Loucy (cell line): ENCODE measurements around the gene HIRA.

Experiments
- H2AFZ ChIP-seq: fragments of 200-600 bp; sonication (generic); 2 replicates; pipeline ENCODE4 v1.6.0; 2016; ENCODE audit warnings: antibody characterized with exemption, mild to moderate bottlenecking, low read length, moderate library complexity
- H3F3A ChIP-seq: fragments of 200-600 bp; 2 replicates; pipeline ENCODE4 v1.6.0; 2016; ENCODE audit warnings: antibody characterized with exemption, low read depth, mild to moderate bottlenecking
- H3K27me3 ChIP-seq: fragments of 200-600 bp; sonication (generic); 2 replicates; pipeline ENCODE4 v1.6.1; 2014; ENCODE audit warnings: low read length, mild to moderate bottlenecking; ENCODE audit not compliant: insufficient read depth, poor library complexity, severe bottlenecking
- H3K36me3 ChIP-seq: fragments of 200-600 bp; sonication (generic); 2 replicates; pipeline ENCODE4 v1.6.1; 2016; ENCODE audit warnings: low read length; ENCODE audit not compliant: insufficient read depth
- H3K4me1 ChIP-seq: fragments of 200-600 bp; sonication (generic); 2 replicates; pipeline ENCODE4 v1.5.1; 2014; ENCODE audit warnings: low read length, mild to moderate bottlenecking; ENCODE audit not compliant: insufficient read depth, poor library complexity, severe bottlenecking
- H3K4me2 ChIP-seq: fragments of 200-600 bp; sonication (generic); 2 replicates; pipeline ENCODE4 v1.6.0; 2014; ENCODE audit warnings: antibody characterized with exemption, low read length, low read depth, mild to moderate bottlenecking; ENCODE audit not compliant: poor library complexity, severe bottlenecking
- H3K4me3 ChIP-seq: fragments of 200-600 bp; sonication (generic); 2 replicates; pipeline ENCODE4 v1.5.1; 2014; ENCODE audit warnings: low read length, mild to moderate bottlenecking, mixed read lengths; ENCODE audit not compliant: poor library complexity, severe bottlenecking
- H3K79me2 ChIP-seq: fragments of 200-600 bp; sonication (generic); 2 replicates; pipeline ENCODE4 v1.6.1; 2014; ENCODE audit warnings: low read length; ENCODE audit not compliant: insufficient read depth
- H3K9ac ChIP-seq: fragments of 200-600 bp; sonication (generic); 2 replicates; pipeline ENCODE4 v1.6.0; 2014; ENCODE audit warnings: mild to moderate bottlenecking, low read depth, low read length, moderate library complexity; ENCODE audit not compliant: poor library complexity, severe bottlenecking
- H3K9me2 ChIP-seq: fragments of 200-600 bp; sonication (generic); replicated peaks from 2 replicates; pipeline ENCODE4 v1.6.1; 2016; ENCODE audit warnings: low read depth, low read length, mixed read lengths
- H3K9me3 ChIP-seq: fragments of 200-600 bp; sonication (generic); 2 replicates; pipeline ENCODE4 v1.6.1; 2014; ENCODE audit warnings: mild to moderate bottlenecking, antibody characterized with exemption, low read length, low read depth; ENCODE audit not compliant: insufficient read depth
- H4K20me1 ChIP-seq: fragments of 200-600 bp; sonication (generic); 2 replicates; pipeline ENCODE4 v1.6.0; 2014; ENCODE audit warnings: antibody characterized with exemption, low read length, mild to moderate bottlenecking; ENCODE audit not compliant: insufficient read depth, poor library complexity, severe bottlenecking
- CTCF ChIP-seq: fragments of 200-600 bp; sonication (generic); conservative IDR thresholded peaks from 2 replicates; pipeline ENCODE4 v1.5.1; 2014; ENCODE audit warnings: mild to moderate bottlenecking, antibody characterized with exemption, low read length
- EZH2phosphoT487 ChIP-seq: fragments of 200-600 bp; IDR thresholded peaks from 2 replicates; pipeline ENCODE4 v1.6.1; 2018; ENCODE audit warnings: antibody characterized with exemption, mild to moderate bottlenecking, moderate library complexity, borderline replicate concordance

The HIRA gene

GRCh38 chr22:19349778-19350475, 81.6 kb downstream of the HIRA start:
- H3K4me3 ChIP-seq: no peak overlapping the region
- no peaks in the 10 kb centered on the region for H3K9me2 ChIP-seq
- no peak overlapping the region for H3K9ac ChIP-seq
- H4K20me1 ChIP-seq: no peaks in the 10 kb centered on the region
- TF ChIP-seq CTCF (no peak), EZH2phosphoT487 (no peak)
- H3K4me2 ChIP-seq: no peak overlapping the region
- H3K79me2 ChIP-seq: no peaks in the 10 kb centered on the region
- no peaks in the 10 kb centered on the region for H3K4me1 ChIP-seq
- H3K9me3 ChIP-seq: no peaks in the 10 kb centered on the region
- no peak overlapping the region for H2AFZ ChIP-seq
- H3K27me3 ChIP-seq: no peaks in the 10 kb centered on the region
- H3K36me3 ChIP-seq: peaks cover 53% of the 10 kb centered on the region; the same call in 1 of the 2 replicates
- no peaks in the 10 kb centered on the region for H3F3A ChIP-seq

DNA sequence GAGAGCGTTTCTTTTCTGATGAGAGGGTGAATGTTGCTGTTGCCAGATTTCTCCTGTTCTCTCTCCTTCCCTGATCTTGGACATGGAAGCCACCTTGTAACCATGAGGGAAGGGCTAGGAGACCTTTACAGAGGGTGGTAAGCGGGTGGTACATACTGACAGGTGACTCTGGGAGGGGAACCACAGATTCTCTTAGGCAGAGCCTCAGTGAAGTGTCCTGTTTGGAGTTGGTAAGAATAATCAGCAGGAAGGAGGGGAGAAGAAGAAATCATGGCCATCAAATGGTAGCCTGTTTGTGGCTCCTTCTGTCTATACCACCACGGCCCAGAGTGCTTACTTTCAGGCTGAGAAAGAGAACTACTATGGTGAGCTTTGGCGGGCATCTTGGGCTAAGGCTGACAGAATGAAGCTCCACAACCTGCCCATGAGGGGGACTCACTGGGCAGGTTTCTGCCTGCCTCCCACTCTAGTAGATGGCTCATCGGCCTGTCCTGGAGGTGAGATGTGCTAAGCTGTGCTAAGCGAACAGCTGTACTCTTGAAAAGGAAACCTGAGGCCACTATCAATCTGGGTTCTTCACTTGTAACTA, 84.8 kb downstream of the HIRA start:
- H3K4me1 ChIP-seq: no peaks in the 10 kb centered on the region
- H3K9me2 ChIP-seq: no peaks in the 10 kb centered on the region
- H3K9me3 ChIP-seq: no peaks in the 10 kb centered on the region
- TF ChIP-seq CTCF (no peak), EZH2phosphoT487 (no peak)
- H3K36me3 ChIP-seq: peaks cover 39% of the 10 kb centered on the region; the same call in 1 of the 2 replicates
- no peaks in the 10 kb centered on the region for H3F3A ChIP-seq
- no peak overlapping the region for H2AFZ ChIP-seq
- H4K20me1 ChIP-seq: no peaks in the 10 kb centered on the region
- H3K4me2 ChIP-seq: no peak overlapping the region
- H3K27me3 ChIP-seq: no peaks in the 10 kb centered on the region
- H3K9ac ChIP-seq: no peak overlapping the region
- H3K79me2 ChIP-seq: no peaks in the 10 kb centered on the region
- no peak overlapping the region for H3K4me3 ChIP-seq

DNA sequence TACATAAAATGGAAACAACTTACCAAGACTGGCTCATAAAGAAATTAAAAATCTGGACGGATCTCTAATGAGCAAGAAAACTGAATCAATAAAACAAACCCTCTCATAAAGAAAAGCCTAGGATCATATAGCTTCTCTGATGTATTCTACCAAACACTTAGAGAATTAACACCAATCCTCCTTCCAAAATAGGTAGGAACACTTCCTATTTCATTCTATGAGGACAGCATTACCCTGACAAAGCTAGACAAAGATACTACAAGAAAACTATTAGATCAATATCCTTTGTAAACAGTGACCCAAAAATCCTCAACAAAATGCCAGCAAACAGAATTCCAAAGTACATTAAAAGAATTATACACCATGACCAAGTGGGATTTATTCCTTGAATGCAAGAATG, 87.1 kb downstream of the HIRA start:
- H3K4me1 ChIP-seq: no peaks in the 10 kb centered on the region
- H3K9me2 ChIP-seq: no peaks in the 10 kb centered on the region
- H3K4me3 ChIP-seq: no peak overlapping the region
- no peaks in the 10 kb centered on the region for H3K27me3 ChIP-seq
- H3K36me3 ChIP-seq: peaks cover 35% of the 10 kb centered on the region; the same call in 1 of the 2 replicates
- no peaks in the 10 kb centered on the region for H3K9me3 ChIP-seq
- no peak overlapping the region for H3K4me2 ChIP-seq
- H3K9ac ChIP-seq: no peak overlapping the region
- no peak overlapping the region for H2AFZ ChIP-seq
- no peak for TF ChIP-seq CTCF
- no peak for TF ChIP-seq EZH2phosphoT487
- no peaks in the 10 kb centered on the region for H3F3A ChIP-seq
- no peaks in the 10 kb centered on the region for H3K79me2 ChIP-seq
- H4K20me1 ChIP-seq: no peaks in the 10 kb centered on the region
